ENCODE data around the gene RNASE12.

GRCh38 chr14:20580242-20580641, 10.9 kb downstream of the RNASE12 start:
- no peak for TF ChIP-seq TAF1 (IDR thresholded peaks at IDR 0.05; ENCODE audit: low read depth, low read length)
- no peak for TF ChIP-seq SPI1 (IDR thresholded peaks at IDR 0.05; ENCODE audit: low read depth, low read length)
